Measurements from ENCODE around the gene FDX2.
"Not testable (repeated sequence)": the region's sequence is repeated elsewhere in the genome, so short reads cannot be mapped to it uniquely, and the experiment has no call there.

Gene FDX2

GRCh38 chr19:10315335-10316214 is at the start of gene FDX2:
FDX2 (minus strand) TSS chr19:10316015; CDS start chr19:10315996, 19 bp downstream.
- DNase-seq (ENCODE audit: low spot score), result peak; percentile 92

GRCh38 chr19:10365518-10365917 is 49.7 kb upstream of the FDX2 start:
- DNase-seq (ENCODE audit: low spot score), result no peak

- DNase-seq (ENCODE audit: low spot score), result peak; percentile 37
Observed at GRCh38 chr19:10364644-10365043, 48.8 kb upstream of the FDX2 start.

- DNase-seq (ENCODE audit: low spot score), result no peak
Observed at GRCh38 chr19:10363789-10364281, 48.0 kb upstream of the FDX2 start.

- no peak for DNase-seq (ENCODE audit: low spot score)
Observed at GRCh38 chr19:10362259-10362658, 46.4 kb upstream of the FDX2 start.

- no peak for DNase-seq (ENCODE audit: low spot score)
Observed at GRCh38 chr19:10361569-10362011, 45.8 kb upstream of the FDX2 start.

- no peak for DNase-seq (ENCODE audit: low spot score)
Observed at GRCh38 chr19:10356431-10356830, 40.6 kb upstream of the FDX2 start.

- no peak for DNase-seq (ENCODE audit: low spot score)
Observed at GRCh38 chr19:10353793-10354391, 38.1 kb upstream of the FDX2 start.

GRCh38 chr19:10352764-10353671 is 37.2 kb upstream of the FDX2 start:
- DNase-seq (ENCODE audit: low spot score), result no peak

- DNase-seq (ENCODE audit: low spot score), result peak; percentile 56
Observed at GRCh38 chr19:10346509-10346908, 30.7 kb upstream of the FDX2 start.

- peak; percentile 18 for DNase-seq (ENCODE audit: low spot score)
Observed at GRCh38 chr19:10344780-10345179, 29.0 kb upstream of the FDX2 start.

GRCh38 chr19:10343495-10343894 is 27.7 kb upstream of the FDX2 start:
- DNase-seq (ENCODE audit: low spot score), result no peak

- DNase-seq (ENCODE audit: low spot score), result no peak
Observed at GRCh38 chr19:10339977-10340376, 24.2 kb upstream of the FDX2 start.

- no peak for DNase-seq (ENCODE audit: low spot score)
Observed at GRCh38 chr19:10339380-10339960, 23.7 kb upstream of the FDX2 start, which contains the start of gene ICAM3. ICAM3 (minus strand) TSS chr19:10339624; CDS start chr19:10339614, 10 bp downstream.

- no peak for DNase-seq (ENCODE audit: low spot score)
Observed at GRCh38 chr19:10338940-10339339, 23.1 kb upstream of the FDX2 start.

GRCh38 chr19:10336725-10337124 is 20.9 kb upstream of the FDX2 start:
- not testable (repeated sequence) for DNase-seq (ENCODE audit: low spot score)

- DNase-seq (ENCODE audit: low spot score), result peak; percentile 40
Observed at GRCh38 chr19:10335352-10335985, 19.7 kb upstream of the FDX2 start.

GRCh38 chr19:10334588-10335351 is 19.0 kb upstream of the FDX2 start:
- peak; percentile 86 for DNase-seq (ENCODE audit: low spot score)

GRCh38 chr19:10333758-10334587 is 18.2 kb upstream of the FDX2 start:
- DNase-seq (ENCODE audit: low spot score), result no peak
